ENCODE results near the gene STAG1.
"Not testable (repeated sequence)": the region's sequence is repeated elsewhere in the genome, so short reads cannot be mapped to it uniquely, and the experiment has no call there.

STAG1 gene

DNA sequence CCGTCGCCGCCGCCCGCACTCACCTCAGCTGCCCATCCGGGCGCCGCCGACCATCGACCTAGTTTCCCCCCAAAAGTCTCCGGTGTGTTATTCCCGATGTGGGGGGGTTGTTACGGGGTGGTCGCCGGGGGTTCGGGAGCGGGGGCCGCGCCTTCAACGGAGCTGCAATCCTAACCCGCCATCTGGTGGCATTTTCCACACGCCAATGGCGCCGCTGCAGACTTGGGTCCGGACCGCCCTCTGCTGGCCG lies at the start of gene STAG1:
Gene STAG1, minus strand, starts transcription at position 207 of the 250 bp plus-strand sequence. CDS start 121,480 bp downstream, outside the sequence.
- no peak for DNase-seq

DNA sequence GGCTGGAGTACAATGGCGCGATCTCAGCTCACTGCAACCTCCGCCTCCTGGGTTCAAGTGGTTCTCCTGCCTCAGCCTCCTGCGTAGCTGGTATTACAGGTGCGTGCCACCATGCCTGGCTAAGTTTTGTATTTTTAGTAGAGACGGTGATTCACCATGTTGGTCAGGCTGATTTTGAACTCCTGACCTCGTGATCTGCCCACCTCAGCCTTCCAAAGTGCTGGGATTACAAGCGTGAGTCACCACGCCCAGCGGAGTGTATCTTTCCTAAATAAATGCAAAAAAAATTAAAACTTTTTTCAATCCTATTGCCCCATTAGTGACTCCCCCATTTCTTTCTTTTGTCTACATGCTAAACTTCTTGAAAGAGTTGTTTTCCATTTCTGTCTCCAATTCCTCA lies 49.0 kb upstream of the STAG1 start:
- DNase-seq, result not testable (repeated sequence)

DNA sequence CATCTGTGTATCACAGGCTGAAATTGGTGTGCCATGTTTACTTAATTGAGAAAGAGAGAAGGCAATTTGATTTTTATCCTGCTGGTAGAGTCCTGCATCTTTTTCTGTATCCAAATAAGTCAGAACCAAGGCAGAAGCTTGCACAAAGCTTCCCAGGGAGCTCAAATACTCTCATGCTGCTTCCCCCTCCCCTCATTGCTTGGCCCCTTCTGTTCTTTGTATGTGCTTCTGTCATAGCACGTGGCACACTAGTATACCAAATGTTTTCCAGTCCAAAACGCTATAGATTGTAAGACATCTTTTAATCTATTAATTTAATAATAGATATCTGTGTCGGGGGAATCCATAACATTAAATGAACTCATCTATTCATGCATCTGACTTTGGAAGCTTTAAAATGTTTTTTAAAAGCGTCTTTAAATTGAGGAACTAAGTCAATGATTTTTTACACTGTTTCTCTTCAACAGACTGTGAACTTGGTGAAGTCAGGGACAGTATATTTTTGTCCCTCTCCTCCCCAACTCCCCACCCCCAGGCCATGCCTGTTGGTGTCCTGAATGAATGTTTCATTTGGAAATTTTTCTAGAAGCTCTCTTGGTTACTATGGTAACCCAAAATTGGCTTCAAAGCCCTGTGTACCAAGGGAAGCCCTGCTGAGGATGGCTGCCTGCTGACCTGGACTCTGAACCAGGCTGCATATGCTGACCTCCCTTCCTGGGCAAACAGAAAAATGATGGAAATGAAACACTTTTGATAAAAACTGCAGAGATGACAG lies 40.6 kb upstream of the STAG1 start:
- no peak for DNase-seq

- DNase-seq, result no peak
Measured at GRCh38 chr3:136790786-136791185, 38.6 kb upstream of the STAG1 start.

DNA sequence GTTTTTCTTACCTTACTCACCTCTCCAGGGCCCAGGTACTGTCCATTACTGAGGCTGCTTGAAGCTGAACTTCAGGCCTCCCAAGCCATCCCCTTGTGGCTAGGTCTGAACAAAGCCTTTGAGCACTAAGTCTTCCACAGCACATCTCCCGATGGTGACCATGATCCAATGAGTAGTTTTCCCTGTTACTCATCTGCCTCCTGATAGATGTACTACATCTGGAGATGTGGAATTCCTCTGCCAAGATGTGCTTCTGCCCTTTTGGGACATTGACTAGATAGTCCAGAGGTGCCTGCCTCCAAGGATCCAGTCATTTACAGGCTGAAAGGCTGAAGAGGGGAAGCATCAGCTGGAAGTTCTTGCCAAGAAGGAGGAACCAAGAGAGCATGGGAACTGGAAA lies 37.8 kb upstream of the STAG1 start:
- no peak for DNase-seq

- DNase-seq, result no peak
Measured at GRCh38 chr3:136788154-136788553, 36.0 kb upstream of the STAG1 start.

GRCh38 chr3:136787349-136787748 lies 35.2 kb upstream of the STAG1 start:
- DNase-seq, result no peak

GRCh38 chr3:136783708-136784191 lies 31.6 kb upstream of the STAG1 start:
- no peak for DNase-seq

DNA sequence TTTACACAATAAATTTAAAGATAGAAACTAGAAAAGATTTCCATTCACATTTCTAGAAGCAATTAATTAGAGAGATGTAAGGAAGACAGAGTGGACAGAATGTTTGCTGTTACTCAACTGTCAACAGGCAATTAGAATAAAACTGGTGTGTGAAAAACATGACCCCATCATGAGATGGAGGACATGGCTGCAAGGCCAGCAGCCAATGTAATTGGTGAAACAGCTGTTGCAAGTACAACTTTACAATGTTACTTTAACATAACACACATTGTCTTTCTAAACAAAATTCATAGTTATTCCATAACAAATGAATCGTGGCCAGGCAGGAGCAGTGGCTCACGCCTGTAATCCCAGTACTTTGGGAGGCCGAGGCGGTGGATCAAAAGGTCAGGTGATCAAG lies 28.6 kb upstream of the STAG1 start:
- DNase-seq, result no peak

- peak; percentile 91 for DNase-seq
Measured at GRCh38 chr3:136778865-136779264, 26.7 kb upstream of the STAG1 start.

DNA sequence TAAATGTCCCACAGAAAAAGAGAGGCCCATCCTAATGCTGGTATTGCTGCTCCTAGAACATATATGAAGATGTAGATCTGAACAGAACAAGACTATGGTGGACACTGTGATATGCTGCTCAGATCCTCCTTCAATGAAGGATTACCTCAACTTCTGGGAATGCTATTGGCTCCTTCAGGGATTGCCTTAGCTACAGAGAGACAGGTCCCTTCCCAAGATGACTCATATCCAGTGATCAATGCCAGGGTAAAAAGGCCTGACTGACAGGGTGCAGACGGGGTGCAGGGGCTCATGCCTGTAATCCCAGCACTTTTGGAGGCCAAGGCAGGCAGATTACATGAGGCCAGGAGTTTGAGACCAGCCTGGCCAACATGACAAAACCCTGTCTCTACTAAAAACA lies 20.5 kb upstream of the STAG1 start:
- DNase-seq, result peak; percentile 48

DNA sequence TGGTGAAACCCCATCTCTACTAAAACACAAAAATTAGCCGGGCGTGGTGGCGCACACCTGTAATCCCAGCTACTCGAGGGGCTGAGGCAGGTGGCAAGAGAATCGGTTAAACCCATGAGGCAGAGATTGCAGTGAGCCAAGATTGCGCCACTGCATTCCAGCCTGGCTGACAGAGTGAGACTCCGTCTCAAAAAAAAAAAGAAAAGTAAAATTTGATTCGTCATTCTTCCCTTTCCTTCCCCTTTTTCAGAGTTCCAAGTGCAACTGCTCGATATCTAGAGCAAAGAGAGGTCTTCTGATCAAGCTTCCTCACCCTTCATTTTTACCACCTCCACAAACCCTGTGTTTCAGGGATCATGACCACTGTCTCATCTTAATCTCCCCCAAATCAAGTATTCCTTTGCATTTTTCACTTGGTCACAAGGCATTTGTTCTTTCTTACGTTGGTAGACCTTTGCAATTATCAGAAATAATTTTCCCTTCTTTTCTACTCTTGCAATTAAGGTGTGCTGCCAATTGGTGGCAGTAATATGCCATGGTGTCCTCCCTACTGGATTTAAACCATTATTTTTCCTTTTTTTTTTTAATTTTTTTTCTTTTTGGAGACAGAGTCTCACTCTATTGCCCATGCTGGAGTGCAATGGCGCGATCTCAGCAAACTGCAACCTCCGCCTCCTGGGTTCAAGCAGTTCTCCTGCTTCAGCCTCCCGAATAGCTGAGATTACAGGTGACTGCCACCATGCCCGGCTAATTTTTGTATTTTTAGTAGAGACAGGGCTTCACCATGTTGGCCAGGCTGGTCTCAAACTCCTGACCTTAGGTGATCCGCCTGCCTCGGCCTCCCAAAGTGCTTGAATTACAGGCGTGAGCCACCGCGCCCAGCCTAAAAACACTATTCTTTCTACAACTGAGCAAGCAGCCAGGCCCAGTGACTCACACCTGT lies 6.3 kb upstream of the STAG1 start:
- not testable (repeated sequence) for DNase-seq

DNA sequence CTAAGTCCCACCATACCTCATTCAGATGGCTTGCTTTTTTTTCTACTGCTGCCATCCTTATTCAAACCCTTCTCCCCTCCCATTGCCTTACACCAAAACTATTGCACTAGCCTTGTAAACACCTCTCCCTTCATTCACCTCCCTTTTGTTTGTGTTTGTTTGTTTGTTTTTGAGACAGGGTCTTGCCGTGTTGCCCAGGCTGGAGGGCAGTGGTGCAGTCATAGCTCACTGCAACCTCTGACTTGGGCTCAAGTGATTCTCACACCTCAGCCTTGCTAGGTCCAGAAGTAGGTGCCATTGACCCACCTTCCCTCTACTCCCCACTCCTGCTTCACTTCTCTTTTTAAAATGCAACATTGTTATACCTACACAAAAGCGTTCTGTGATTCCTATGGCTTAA lies 3.0 kb upstream of the STAG1 start:
- DNase-seq, result no peak

DNA sequence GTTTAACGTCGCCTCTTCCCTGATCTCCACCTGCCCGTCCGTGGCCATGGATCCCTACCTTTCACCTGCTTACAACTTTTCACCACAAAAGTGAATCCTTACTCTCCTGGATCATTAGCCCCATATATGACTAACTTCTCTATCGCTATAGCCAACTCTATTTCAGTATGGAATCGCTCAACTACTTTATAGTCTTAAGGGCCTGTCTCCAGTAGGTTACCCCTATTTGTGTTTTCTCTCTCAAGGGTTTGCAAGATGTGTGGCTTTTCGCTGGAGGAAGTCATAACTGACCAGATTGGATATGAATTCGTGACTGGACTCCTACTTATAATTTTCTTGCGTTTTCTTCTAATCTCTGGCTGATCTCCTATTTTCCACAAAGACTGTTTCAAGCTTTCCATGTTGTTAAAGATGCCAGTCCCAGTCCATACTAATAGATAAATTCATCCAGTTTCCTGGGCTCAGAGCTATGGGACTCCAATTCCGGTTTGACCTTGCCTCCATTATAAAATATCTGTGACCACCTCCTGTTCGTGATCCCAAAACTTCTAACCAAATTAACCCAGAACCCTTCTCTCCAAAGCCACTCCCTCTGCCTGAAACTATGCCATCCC lies 1.3 kb upstream of the STAG1 start:
- no peak for DNase-seq

DNA sequence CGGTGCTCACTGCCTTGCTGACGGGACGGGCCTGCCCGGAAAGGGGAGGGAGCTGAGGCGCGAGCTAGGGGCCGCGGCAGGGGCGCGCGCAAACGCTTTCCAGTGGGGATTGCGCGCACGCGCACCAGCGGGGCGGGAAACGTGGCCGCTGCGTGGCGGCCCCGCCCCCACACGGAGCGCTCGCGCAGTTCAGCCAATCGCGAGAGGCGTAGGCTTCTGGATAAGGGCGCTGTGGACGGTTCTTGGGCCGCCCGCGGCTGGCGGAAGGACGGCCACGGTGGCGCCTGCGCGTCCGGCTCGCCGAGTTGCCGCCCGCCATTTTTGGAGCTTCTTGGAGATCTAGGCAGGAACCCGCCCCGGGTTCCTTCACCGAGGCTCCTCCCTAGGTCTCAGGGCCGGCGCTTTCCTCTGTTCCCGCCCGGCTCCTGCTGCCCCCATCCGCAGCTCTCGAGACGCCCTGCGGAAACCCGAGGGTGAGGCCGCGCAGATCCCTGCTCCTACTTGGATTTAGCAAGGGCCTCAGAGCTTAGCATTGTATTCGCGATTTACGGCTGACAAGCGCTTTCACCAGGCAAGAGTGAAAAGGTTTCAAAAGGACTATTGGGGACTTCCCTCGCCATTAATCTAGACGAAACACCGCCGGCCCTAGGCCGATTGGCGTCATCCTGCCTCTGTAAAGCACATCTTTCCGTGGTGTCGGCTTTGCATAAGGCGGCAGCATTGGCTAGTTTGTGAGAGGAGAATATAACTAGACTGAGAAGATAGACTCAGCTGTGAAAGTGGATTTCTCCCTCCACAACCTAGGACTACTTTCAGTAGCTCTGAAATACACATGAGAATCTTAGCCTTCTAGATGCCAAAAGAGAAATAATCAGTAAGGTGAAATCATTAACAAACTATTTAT lies 496 bp upstream of the STAG1 start:
- DNase-seq, result peak; percentile 97

- peak; percentile 76 for DNase-seq
Measured at GRCh38 chr3:136751316-136752171, 634 bp downstream of the STAG1 start.

- no peak for DNase-seq
Measured at GRCh38 chr3:136750897-136751315, 1.3 kb downstream of the STAG1 start.

GRCh38 chr3:136750209-136750896 lies 1.8 kb downstream of the STAG1 start:
- no peak for DNase-seq

- DNase-seq, result not testable (repeated sequence)
Measured at GRCh38 chr3:136749602-136750001, 2.6 kb downstream of the STAG1 start.

DNA sequence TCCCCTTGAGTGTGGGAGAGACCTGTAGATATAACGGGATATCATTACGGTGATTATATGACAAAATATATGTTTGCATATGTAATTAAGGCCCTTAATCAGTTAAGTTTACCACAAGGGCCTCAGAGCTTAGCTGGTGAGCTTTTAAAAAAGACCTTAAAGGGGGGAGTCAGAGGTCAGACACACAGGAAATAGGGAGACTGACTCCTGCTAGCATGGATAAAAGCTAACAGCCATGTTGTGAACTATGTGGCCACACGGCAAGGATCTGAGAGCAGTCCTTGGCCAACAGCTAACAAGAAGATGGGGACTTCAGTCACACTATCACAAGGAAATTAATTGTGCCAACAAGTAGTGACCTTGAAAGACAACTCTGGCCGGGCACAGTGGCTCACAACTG lies 3.1 kb downstream of the STAG1 start:
- no peak for DNase-seq

GRCh38 chr3:136745916-136746315 lies 6.3 kb downstream of the STAG1 start:
- no peak for DNase-seq

All from NCI-H226 (cell line).